Panc1 (cell line): ENCODE data around the gene ACTRT2. TPM values are rescaled to one million over a fixed set of nuclear protein-coding genes. Genes with fewer than 3 reads are reported as not detected.
A peak's percentile ranks its signal among the peaks of the same experiment; 100 is the strongest.

ENCODE experiments used
- ATAC-seq: fragments of 200-7000 bp; cut with Tn5 transposase; 2 replicates; pipeline ENCODE4 v1.9.1; 2020; ENCODE audit warnings: mild to moderate bottlenecking, moderate library complexity
- BruUV-seq: library from RNA; stranded (reverse); fragments of 400-500 nt; replicated peaks from 2 replicates; lab custom pipeline; 2021; lab: Mats Ljungman, UMichigan
- CTCF ChIA-PET: fragments of 300-600 bp; sonication (Branson Sonifier 250); formaldehyde crosslinking; loops from one replicate; lab custom pipeline; 2022; ENCODE audit warnings: antibody characterized with exemption; lab: Charles Lee
- POLR2A ChIA-PET: fragments of 300-600 bp; sonication (Branson Sonifier 250); formaldehyde crosslinking; loops from one replicate; lab custom pipeline; 2022; ENCODE audit warnings: antibody characterized with exemption; lab: Charles Lee
- DNase-seq: peaks from one replicate; pipeline ENCODE4 v3.0.0-alpha.2; 2010; ENCODE audit warnings: low read depth, low spot score
- H3K27ac ChIP-seq: 2 replicates; pipeline ENCODE4 v1.5.1; 2011; ENCODE audit warnings: mild to moderate bottlenecking, low read length, inconsistent platforms
- H3K27me3 ChIP-seq: fragments of 200-500 bp; sonication (Bioruptor generic); 2 replicates; pipeline ENCODE4 v1.6.0; 2014; ENCODE audit warnings: low read length, inconsistent platforms; ENCODE audit not compliant: control insufficient read depth, insufficient read depth
- H3K36me3 ChIP-seq: fragments of 200-500 bp; sonication (Bioruptor generic); 2 replicates; pipeline ENCODE4 v1.5.1; 2014; ENCODE audit warnings: inconsistent platforms, mild to moderate bottlenecking, low read length, moderate library complexity; ENCODE audit not compliant: control insufficient read depth, insufficient read depth
- H3K4me1 ChIP-seq: 2 replicates; pipeline ENCODE4 v1.5.1; 2011; ENCODE audit warnings: inconsistent platforms, mild to moderate bottlenecking, low read length, moderate library complexity; ENCODE audit not compliant: control insufficient read depth, insufficient read depth
- H3K4me3 ChIP-seq, 2 experiments: 2 replicates each; pipeline ENCODE4 v1.5.1; 2011 to 2012; ENCODE audit warnings: low read depth in 2 of 2, low read length in 2 of 2, mild to moderate bottlenecking in 2 of 2, inconsistent platforms in 1 of 2, moderate library complexity in 1 of 2
- H3K9me3 ChIP-seq: fragments of 200-500 bp; sonication (Bioruptor generic); 2 replicates; pipeline ENCODE4 v1.5.1; 2014; ENCODE audit warnings: low read depth, mild to moderate bottlenecking, inconsistent platforms, low read length, moderate library complexity; ENCODE audit not compliant: control insufficient read depth, insufficient read depth
- POLR2AphosphoS5 ChIP-seq: IDR thresholded peaks from 2 replicates; pipeline ENCODE4 v1.6.1; 2012; ENCODE audit warnings: mild to moderate bottlenecking, low read depth, low read length, moderate library complexity
- SIN3A ChIP-seq: IDR thresholded peaks from 2 replicates; pipeline ENCODE4 v1.6.1; 2012; ENCODE audit warnings: low read depth, mild to moderate bottlenecking, low read length, moderate library complexity, borderline replicate concordance; ENCODE audit not compliant: insufficient read depth
- TCF7L2 ChIP-seq: IDR thresholded peaks from 2 replicates; pipeline ENCODE4 v1.6.1; 2011; ENCODE audit warnings: mild to moderate bottlenecking, low read depth, low read length, inconsistent platforms
- in situ Hi-C: cut with HindIII; loops from 2 replicates; pipeline ENCODE4 v1.10.0; 2016; ENCODE audit warnings: low sequenced_read_pairs, low pct_unique_long_range_greater_than_20kb
- intact Hi-C: fragments of 100-400 bp; cut with micrococcal nuclease; formaldehyde crosslinking; loops from one replicate; pipeline ENCODE4 v1.10.0; 2022; ENCODE audit not compliant: unreplicated experiment
- total RNA-seq: library from RNA; stranded (reverse); gene quantifications from one replicate; pipeline ENCODE4 v1.2.1, GENCODE V29; 2021; ENCODE audit not compliant: unreplicated experiment
- TF ChIP-seq, protein P1 (sequence below), 2 experiments: IDR thresholded peaks; 2 replicates each; pipeline ENCODE4 v1.6.1; 2011 to 2012; ENCODE audit warnings: low read depth in 2 of 2, control low read depth in 1 of 2, low read length in 1 of 2, mild to moderate bottlenecking in 1 of 2, moderate library complexity in 1 of 2; ENCODE audit not compliant: insufficient read depth in 1 of 2
- TF ChIP-seq, protein P2 (sequence below): fragments of 450-650 bp; IDR thresholded peaks from 2 replicates; pipeline ENCODE4 v1.5.1; 2017; ENCODE audit warnings: mild to moderate bottlenecking

Gene ACTRT2
- total RNA-seq, 1 experiment from 2014 or later: not detected

DNA sequence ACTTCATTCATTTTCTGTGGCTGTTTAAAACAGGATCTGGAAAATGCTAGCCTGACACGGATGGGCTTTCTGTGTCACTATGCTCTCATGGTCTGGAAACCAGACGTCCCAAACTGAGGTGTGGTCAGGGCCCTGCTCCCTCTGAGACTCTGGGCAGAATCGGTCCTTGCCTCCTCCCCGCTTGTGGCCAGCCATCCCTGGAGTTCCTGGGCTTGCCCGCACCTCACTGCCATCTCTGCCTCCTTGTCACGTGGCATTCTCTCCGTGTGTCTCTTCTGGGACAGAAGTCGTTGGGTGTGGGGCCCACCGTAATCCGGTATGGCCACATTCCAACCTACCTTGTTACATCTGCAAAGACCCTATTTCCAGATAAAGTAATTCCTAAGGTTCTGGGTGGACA is 10.1 kb upstream of the ACTRT2 start:
- DNase-seq: no peak
- no peaks in the 10 kb centered on the region for H3K36me3 ChIP-seq
- ATAC-seq: no peak
- in situ Hi-C loops (no loop called here), intact Hi-C loops (loop anchor here (5.0 kb wide), 1 partner anchor 411 kb away; no protein-coding TSS in a partner anchor)
- H3K27me3 ChIP-seq: no peaks in the 10 kb centered on the region
- no peak overlapping the region for H3K4me3 ChIP-seq
- peaks cover 5% of the 10 kb centered on the region; the same call in 1 of the 2 replicates for H3K9me3 ChIP-seq
- BruUV-seq: no TSS peak
- ChIA-PET CTCF (no interaction called here), POLR2A (no interaction called here)
- no peak overlapping the region for H3K27ac ChIP-seq
- TF ChIP-seq TCF7L2 (no peak), POLR2AphosphoS5 (no peak), SIN3A (no peak)
- TF ChIP-seq, protein P1, sequence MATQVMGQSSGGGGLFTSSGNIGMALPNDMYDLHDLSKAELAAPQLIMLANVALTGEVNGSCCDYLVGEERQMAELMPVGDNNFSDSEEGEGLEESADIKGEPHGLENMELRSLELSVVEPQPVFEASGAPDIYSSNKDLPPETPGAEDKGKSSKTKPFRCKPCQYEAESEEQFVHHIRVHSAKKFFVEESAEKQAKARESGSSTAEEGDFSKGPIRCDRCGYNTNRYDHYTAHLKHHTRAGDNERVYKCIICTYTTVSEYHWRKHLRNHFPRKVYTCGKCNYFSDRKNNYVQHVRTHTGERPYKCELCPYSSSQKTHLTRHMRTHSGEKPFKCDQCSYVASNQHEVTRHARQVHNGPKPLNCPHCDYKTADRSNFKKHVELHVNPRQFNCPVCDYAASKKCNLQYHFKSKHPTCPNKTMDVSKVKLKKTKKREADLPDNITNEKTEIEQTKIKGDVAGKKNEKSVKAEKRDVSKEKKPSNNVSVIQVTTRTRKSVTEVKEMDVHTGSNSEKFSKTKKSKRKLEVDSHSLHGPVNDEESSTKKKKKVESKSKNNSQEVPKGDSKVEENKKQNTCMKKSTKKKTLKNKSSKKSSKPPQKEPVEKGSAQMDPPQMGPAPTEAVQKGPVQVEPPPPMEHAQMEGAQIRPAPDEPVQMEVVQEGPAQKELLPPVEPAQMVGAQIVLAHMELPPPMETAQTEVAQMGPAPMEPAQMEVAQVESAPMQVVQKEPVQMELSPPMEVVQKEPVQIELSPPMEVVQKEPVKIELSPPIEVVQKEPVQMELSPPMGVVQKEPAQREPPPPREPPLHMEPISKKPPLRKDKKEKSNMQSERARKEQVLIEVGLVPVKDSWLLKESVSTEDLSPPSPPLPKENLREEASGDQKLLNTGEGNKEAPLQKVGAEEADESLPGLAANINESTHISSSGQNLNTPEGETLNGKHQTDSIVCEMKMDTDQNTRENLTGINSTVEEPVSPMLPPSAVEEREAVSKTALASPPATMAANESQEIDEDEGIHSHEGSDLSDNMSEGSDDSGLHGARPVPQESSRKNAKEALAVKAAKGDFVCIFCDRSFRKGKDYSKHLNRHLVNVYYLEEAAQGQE (IDR thresholded peaks at IDR 0.05; ENCODE audit: insufficient read depth in 1 of 2, low read depth in 2 of 2, low read length in 1 of 2): no peak
- TF ChIP-seq, protein P2, sequence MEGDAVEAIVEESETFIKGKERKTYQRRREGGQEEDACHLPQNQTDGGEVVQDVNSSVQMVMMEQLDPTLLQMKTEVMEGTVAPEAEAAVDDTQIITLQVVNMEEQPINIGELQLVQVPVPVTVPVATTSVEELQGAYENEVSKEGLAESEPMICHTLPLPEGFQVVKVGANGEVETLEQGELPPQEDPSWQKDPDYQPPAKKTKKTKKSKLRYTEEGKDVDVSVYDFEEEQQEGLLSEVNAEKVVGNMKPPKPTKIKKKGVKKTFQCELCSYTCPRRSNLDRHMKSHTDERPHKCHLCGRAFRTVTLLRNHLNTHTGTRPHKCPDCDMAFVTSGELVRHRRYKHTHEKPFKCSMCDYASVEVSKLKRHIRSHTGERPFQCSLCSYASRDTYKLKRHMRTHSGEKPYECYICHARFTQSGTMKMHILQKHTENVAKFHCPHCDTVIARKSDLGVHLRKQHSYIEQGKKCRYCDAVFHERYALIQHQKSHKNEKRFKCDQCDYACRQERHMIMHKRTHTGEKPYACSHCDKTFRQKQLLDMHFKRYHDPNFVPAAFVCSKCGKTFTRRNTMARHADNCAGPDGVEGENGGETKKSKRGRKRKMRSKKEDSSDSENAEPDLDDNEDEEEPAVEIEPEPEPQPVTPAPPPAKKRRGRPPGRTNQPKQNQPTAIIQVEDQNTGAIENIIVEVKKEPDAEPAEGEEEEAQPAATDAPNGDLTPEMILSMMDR: no peak
- no peaks in the 10 kb centered on the region for H3K4me1 ChIP-seq

DNA sequence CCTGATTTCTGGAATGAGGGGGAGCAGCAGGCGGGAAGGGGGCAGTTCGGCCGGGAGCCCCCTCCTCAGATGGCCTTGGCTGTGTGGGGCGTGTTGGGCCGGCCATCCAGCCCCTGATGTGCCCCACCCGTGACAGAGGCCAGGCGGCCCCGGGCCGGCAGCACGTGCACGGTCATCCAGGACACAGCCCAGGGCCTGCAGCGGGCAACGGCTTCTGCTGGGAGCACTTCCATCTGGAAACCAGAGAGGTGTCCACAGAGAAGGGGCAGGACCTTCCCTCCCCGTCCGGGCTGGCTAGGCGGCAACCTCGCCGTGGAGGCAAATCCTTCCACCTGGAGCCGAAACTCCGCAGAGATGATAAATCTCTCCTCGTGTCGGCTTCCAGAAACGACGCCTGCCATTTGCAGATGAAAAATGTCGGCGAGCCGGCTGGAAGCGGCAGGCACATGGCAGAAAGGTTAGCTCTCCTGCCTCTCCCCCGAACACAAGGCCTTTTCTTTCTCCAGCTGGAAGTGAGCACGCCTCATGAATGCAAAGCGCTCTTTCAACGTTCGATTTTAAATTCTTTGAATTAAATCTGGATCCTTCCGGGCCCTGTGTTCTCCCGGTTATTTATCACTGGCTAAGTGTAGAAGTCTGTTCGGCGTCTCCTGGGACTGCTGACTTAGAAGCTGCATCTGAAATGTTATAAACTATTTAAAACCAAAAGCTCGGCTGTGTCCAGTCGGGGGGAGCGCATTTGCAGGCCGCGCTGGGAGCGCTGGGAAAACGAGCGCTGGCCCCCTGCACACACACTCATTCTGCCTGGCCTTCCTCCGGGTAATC is 9.4 kb upstream of the ACTRT2 start:
- POLR2A ChIA-PET: no interaction called here
- CTCF ChIA-PET: interaction anchor here (0.6 to 0.7 kb wide), 3 partner anchors 10 to 413 kb away, joined by 3 to 4 read pairs (median 3); no protein-coding TSS in a partner anchor
- H3K4me3 ChIP-seq: no peak overlapping the region
- in situ Hi-C loops (no loop called here), intact Hi-C loops (loop anchor here (5.0 kb wide), 1 partner anchor 410 kb away; no protein-coding TSS in a partner anchor)
- no peaks in the 10 kb centered on the region for H3K36me3 ChIP-seq
- DNase-seq: no peak
- TF ChIP-seq, protein P1 (IDR thresholded peaks at IDR 0.05; ENCODE audit: insufficient read depth in 1 of 2, low read depth in 2 of 2, low read length in 1 of 2): no peak
- TF ChIP-seq POLR2AphosphoS5 (no peak), SIN3A (no peak), TCF7L2 (no peak)
- TF ChIP-seq, protein P2: no peak
- no TSS peak for BruUV-seq
- no peaks in the 10 kb centered on the region for H3K27me3 ChIP-seq
- ATAC-seq: 0 out of 2 replicates have a peak, but pooled peaks have one; percentile 3
- H3K9me3 ChIP-seq: peaks cover 5% of the 10 kb centered on the region; the same call in 1 of the 2 replicates
- H3K4me1 ChIP-seq: no peaks in the 10 kb centered on the region
- no peak overlapping the region for H3K27ac ChIP-seq
